Measurements from ENCODE around the gene TOB1. TPM values are rescaled to one million over a fixed set of nuclear protein-coding genes. Genes with fewer than 3 reads are reported as not detected.
A peak's percentile ranks its signal among the peaks of the same experiment; 100 is the strongest.

Gene TOB1
- total and polyA plus RNA-seq, 8 donors: 30.1 to 346 (median 80.0) TPM

GRCh38 chr17:50868140-50868438 lies 1.9 kb upstream of the TOB1 start:
- intact Hi-C loops (cut with DNase I; ENCODE audit: low total_unique reads): no loop called here

GRCh38 chr17:50867363-50868139 lies 1.4 kb upstream of the TOB1 start:
- H3K27me3 ChIP-seq: no peaks in the 10 kb centered on the region
- WGBS, 5 donors: 0 to 1% (median 0%) methylated on average over 35 of the region's 35 CpGs

More at GRCh38 chr17:50868140-50868438, 1.9 kb upstream of the TOB1 start:
- H3K9me3 ChIP-seq: no peaks in the 10 kb centered on the region
- no peaks in the 10 kb centered on the region for H3K27me3 ChIP-seq
- H3K36me3 ChIP-seq: peaks cover 6 to 7% (median 7%) of the 10 kb centered on the region in 4 donors
- whole genome bisulfite sequencing, 5 donors: 2 to 19% (median 9%) methylated on average over 1 of the region's 1 CpG
- H3K4me1 ChIP-seq: peaks cover 34 to 56% (median 45%) of the 10 kb centered on the region in 4 donors
- H3K4me3 ChIP-seq: peak overlapping the region; percentile 84 to 99 (median 95)
- TF ChIP-seq CTCF (IDR thresholded peaks at IDR 0.05) (no peak), EP300 (IDR thresholded peaks at IDR 0.05) (no peak)
- H3K27ac ChIP-seq: peak overlapping the region in 4 of 5 donors; percentile 99 to 100 (median 100)
- DNase-seq: no peak

GRCh38 chr17:50866950-50867362 lies 802 bp upstream of the TOB1 start:
- H3K27ac ChIP-seq: peak overlapping the region; percentile 96 to 100 (median 99)
- peak; percentile 68 to 88 for DNase-seq
- peak overlapping the region; percentile 84 to 99 (median 95) for H3K4me3 ChIP-seq
- peaks cover 31 to 56% (median 45%) of the 10 kb centered on the region in 4 donors for H3K4me1 ChIP-seq
- intact Hi-C loops (cut with DNase I; ENCODE audit: low total_unique reads): no loop called here
- 0 to 1% (median 0%) methylated on average over 28 of the region's 28 CpGs for WGBS, 5 donors
- TF ChIP-seq POLR2AphosphoS5 (IDR thresholded peaks at IDR 0.05) (no peak), CTCF (IDR thresholded peaks at IDR 0.05) (no peak), EP300 (IDR thresholded peaks at IDR 0.05) (no peak), POLR2A (IDR thresholded peaks at IDR 0.05) (no peak)
- no peaks in the 10 kb centered on the region for H3K9me3 ChIP-seq
- peaks cover 17 to 18% (median 18%) of the 10 kb centered on the region in 4 donors for H3K36me3 ChIP-seq
- H3K27me3 ChIP-seq: no peaks in the 10 kb centered on the region

More at GRCh38 chr17:50867363-50868139, 1.4 kb upstream of the TOB1 start:
- Histone ChIP-seq H3K9me3 (no peaks in the 10 kb centered on the region), H3K36me3 (peaks cover 11 to 13% (median 12%) of the 10 kb centered on the region in 4 donors), H3K4me3 (peak overlapping the region; percentile 84 to 99 (median 95)), H3K27ac (peak overlapping the region; percentile 96 to 100 (median 99)), H3K4me1 (peaks cover 36 to 56% (median 45%) of the 10 kb centered on the region in 4 donors)
- peak in 2 of 4 donors; percentile 74 to 86 for TF ChIP-seq POLR2A (IDR thresholded peaks at IDR 0.05)
- no peak for TF ChIP-seq CTCF (IDR thresholded peaks at IDR 0.05)
- TF ChIP-seq EP300 (IDR thresholded peaks at IDR 0.05): no peak
- TF ChIP-seq POLR2AphosphoS5 (IDR thresholded peaks at IDR 0.05): peak; percentile 74 to 94 (median 94)
- intact Hi-C loops (cut with DNase I; ENCODE audit: low total_unique reads): no loop called here
- peak; percentile 96 to 99 for DNase-seq

- H3K36me3 ChIP-seq: peaks cover 22 to 29% (median 27%) of the 10 kb centered on the region in 4 donors
- TF ChIP-seq POLR2AphosphoS5 (IDR thresholded peaks at IDR 0.05) (no peak), EP300 (IDR thresholded peaks at IDR 0.05) (no peak), CTCF (IDR thresholded peaks at IDR 0.05) (no peak), POLR2A (IDR thresholded peaks at IDR 0.05) (no peak)
- DNase-seq: no peak
- no peaks in the 10 kb centered on the region for H3K27me3 ChIP-seq
- peak overlapping the region; percentile 99 to 100 (median 100) for H3K27ac ChIP-seq
- peaks cover 30 to 56% (median 40%) of the 10 kb centered on the region in 4 donors for H3K4me1 ChIP-seq
- H3K9me3 ChIP-seq: no peaks in the 10 kb centered on the region
- intact Hi-C loops (cut with DNase I; ENCODE audit: low total_unique reads): no loop called here
- WGBS, 5 donors: 0% methylated on average over 3 to 53 of the region's 53 CpGs; no CpG with 5 or more reads in 1 of the 5 donors
- peak overlapping the region; percentile 84 to 99 (median 95) for H3K4me3 ChIP-seq
These were observed 290 bp downstream of the TOB1 start for GRCh38 chr17:50865868-50866260.

Measured in stomach (tissue), 9 donors.